Measurements from ENCODE around the gene MARS1.

The MARS1 gene

DNA sequence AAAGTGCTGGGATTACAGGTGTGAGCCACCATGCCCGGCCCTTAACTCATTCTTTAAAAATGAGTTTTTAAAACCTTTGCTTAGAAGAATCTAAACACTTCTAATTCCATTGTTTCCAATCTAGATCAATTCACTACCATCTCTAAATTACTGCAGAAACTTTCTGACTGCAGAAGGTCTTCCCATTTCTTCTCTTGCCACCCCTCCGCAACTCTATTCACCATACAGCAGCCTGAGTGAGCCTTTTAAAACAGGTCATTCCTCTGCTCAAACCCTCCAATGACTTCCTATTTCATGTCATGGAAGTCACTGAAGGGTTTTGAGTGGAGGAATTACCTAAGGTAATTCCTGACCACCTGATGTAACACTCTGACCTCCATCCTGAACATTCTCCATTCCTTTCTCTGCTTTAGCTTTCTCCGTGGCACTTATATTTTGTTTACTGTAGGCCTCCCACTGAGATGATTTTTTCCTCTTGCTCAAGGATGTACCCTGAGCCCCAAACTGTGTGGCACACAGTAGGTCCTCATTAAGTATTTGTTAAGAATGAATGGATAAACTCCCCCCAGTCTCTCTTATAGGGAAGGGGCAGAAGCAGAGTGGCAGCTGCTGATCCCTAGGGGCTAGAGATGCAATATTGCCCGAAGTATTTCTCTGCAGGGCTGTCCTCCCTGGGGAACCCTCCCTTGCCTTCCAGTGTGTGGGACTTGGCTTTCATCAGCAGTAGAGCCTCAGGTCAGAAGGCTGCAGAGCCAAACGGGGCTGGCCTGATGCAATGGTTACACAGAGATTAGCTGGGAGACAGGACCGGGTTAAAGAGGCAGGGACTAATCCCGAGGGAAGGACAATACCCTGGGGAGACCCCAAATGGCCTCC lies 31.3 kb downstream of the MARS1 start:
- DNase-seq, result no peak

DNA sequence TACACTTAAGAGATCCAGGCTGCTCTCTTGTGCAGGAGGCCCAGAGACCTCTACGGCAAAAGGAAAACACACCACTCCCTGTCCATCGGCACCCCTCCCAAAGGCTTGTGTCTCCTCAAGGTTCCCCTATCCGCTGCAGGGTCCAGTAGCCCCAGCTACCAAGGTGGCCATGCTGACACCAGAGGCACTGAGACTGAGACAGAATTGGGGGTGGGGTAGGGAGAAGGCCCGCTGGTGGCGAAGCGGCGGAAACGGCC lies 31.9 kb downstream of the MARS1 start:
- no peak for DNase-seq

DNA sequence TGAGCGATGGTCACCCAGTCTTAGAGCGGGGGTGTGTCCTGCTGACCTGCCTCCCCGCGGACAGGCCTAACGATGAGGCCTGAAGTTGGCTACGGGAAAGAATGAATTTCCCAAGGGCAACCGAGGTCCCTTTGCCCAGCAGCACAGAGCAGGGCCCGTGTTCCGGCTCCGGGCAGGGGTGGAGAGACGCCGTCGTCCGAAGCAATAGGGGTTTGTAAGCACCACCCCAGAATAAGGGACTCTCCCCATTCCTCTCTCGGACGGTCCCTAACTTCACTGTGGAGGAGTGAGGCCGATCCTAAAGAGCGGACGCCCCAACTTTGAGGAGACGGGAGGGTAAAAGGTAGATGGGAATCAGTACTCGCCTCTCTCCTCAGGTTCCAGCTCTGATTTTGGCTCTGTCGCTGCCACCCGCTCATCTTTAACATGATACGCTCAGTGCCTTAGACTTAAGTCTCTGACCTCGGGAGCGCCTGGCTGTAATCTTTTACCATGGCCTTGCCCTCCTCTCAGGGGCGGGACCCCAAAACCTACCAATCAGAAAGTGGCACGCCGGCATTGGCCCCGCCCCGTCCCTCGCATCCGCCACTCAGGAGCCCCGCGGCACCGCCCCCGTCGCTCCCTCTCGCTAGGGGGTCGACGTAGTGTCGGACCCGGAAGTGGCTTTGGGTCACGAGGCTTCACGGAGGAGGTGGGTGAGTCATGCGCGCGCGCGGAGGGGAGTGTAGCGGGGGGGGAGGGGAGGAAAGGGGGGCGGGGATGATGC lies 32.4 kb downstream of the MARS1 start, which contains the start of gene DDIT3:
DDIT3 (minus strand) TSS at position 462 of the 766 bp plus-strand sequence. CDS start 3,108 bp downstream, outside the sequence.
- DNase-seq, result peak; percentile 99

DNA sequence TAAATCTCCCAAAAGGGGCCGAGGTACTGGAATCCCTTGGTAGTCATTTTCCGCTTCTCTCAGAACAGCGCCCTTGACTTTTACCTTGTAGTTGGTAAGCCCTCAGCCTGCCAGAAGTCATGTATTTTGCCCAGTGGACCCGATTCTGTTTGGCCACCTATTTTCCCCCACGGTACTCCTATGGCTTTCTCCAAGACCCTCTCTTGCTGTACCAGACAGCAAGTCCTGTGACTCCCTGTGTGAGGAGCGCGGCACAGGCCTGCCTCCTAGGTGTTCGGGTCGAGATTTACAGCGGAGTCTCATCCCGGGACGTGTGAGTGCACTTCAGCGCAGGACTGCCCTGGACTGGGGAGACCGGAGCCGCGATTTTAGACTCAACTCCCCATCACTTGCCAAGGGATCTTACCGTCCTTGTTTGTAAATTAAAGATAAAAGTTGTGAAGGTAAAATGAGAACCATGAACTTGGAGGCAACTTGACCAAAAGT lies 33.7 kb downstream of the MARS1 start:
- DNase-seq, result no peak

DNA sequence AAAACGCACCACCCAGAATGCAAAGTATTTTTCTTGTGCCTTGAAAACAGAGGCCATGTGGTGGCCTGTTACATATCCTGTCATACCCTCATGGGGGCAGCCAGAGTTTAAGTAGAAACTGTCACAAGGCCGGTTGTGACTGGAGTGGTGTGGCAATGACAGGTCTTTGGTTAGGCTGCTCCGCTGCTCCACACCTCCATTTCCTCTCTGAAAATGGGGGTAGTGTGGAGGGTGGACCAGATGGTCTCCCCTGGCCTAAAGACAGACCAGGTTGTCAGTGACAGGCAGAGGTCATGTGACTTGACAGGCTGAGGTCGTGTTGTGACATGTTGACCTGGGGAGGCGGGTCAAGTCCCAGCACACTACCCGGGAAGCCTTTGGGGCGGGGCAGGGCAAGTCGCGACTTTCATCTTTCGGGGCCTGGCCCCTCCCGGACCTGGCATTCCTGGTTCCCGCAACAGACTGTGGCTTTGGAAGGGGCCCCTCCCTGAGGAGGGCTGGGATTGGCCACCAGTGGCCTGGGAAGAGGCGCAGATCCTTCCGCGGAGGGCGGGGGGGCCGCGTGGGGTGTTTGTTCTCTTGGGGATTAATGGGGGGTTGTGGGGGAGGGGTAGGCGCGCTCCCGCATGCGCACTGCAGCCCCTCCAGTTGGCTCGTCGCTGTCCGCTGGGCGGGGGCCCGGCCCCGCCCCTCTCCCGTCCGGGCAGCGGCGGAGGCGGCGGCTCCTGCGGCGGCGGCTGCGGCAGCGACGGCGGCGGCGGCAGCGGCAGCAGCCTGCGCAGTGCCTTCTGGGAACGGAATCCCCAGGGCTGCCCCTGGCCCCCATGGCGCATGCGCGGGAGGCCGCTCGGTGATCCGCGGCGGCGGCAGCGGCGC lies 34.4 kb downstream of the MARS1 start, which contains the start of gene MBD6:
MBD6 (plus strand) TSS at position 814 of the 876 bp plus-strand sequence. CDS start 1,480 bp downstream, outside the sequence.
- DNase-seq, result peak; percentile 86

DNA sequence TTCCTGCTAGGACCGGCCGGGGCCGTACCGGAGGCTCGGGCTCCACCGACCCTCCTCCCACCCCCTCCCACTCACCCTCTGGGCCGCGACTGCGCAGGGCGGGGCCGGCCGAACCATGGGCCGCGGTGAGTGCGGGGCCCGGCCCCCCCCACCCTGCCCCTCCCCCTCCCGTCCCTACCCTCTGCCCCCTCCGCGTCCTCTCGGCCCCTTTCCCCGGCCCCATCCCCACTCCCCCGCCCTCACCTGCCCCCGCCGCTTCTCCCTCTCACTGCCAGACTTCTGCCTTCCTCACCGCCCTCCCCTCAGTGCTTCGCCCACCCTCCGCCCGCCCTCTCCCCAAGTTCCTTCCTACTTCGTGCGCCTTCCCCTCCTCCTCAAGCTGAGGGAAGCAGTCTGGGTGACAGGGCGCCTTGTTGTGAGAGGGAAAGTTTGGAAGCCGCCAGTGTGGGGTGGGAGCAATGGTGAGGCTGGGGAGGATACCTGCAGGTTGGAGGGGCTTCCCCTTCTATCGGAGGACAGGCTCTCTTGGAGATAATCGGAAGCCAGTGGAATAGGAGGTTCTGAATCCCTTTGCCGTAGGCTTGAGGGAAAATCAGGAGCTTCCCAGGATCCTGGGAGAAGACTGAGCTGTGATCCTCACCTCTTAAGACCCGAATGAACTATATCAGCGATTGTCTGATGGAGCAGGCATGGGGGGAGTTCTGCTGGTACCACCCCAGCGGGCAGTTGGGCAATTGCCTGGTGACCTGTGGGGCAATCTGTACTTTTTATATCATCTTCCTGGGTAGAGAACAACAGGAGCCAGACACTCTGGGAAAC lies 35.2 kb downstream of the MARS1 start:
- DNase-seq, result peak; percentile 52

DNA sequence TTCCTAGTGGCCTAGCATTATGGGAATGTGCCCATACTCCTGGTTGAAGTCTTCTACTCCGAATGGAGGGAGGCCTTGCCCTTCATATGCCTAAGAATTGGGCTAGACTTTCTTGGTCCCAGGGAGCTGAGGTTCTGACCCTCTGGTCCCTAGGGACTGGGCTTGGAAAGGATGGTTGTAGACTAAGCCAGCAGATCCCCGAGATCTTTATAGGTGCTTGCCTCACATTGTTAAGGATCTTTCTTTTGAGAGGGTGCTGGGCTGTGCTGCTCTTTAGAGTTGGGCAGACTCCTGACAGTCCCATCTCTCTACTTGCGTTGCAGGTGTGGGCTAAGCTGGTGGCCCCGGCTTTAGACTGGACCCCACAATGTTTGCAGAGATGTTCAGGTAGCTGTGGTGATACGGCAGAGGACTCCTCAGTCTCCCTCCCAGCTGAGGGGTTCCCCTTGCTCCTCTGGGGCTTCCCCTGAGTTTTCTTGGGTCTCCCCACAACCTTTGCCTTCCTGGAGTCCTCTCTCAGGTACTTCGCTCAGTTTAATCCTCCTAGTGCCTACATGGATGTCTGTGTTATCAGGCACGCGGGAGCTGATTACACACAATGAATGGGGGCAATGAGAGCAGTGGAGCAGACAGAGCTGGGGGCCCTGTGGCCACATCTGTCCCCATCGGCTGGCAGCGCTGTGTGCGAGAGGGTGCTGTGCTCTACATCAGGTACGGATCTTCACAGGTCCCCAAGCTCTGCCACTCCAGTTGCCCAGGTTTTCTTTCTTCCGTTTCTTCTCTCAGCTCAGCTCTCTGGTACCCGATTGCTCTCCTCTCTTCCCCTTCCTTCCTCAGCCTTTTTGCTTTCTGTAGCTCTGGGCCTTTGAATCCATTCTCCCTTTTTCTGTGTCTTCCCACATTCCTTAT lies 36.1 kb downstream of the MARS1 start:
- DNase-seq, result no peak

DNA sequence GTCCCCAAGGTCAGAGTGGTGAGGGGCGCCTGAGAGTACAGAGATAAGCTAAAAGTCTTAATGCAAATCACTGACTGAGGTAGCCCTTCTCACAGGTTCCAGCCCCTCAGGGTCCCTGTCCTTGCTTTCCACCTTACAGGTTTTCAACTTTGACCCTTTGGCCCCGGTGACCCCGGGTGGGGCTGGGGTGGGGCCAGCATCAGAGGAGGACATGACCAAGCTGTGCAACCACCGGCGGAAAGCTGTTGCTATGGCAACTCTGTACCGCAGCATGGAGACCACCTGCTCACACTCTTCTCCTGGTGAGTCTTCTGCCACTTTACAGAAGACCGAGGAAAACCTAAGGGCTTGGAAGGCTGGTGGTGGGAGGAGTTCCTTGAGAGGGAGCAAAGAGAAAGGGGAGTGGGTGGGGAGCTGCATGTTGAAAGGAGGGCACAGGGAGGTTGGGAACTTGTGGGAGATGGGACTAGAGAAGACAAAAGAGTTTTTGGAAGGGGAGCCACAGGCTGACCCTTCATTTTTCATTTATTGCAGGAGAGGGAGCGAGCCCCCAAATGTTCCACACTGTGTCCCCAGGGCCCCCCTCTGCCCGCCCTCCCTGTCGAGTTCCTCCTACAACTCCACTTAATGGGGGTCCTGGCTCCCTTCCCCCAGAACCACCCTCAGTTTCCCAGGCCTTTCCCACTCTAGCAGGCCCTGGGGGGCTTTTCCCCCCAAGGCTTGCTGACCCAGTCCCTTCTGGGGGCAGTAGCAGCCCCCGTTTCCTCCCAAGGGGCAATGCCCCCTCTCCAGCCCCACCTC lies 37.1 kb downstream of the MARS1 start:
- no peak for DNase-seq

DNA sequence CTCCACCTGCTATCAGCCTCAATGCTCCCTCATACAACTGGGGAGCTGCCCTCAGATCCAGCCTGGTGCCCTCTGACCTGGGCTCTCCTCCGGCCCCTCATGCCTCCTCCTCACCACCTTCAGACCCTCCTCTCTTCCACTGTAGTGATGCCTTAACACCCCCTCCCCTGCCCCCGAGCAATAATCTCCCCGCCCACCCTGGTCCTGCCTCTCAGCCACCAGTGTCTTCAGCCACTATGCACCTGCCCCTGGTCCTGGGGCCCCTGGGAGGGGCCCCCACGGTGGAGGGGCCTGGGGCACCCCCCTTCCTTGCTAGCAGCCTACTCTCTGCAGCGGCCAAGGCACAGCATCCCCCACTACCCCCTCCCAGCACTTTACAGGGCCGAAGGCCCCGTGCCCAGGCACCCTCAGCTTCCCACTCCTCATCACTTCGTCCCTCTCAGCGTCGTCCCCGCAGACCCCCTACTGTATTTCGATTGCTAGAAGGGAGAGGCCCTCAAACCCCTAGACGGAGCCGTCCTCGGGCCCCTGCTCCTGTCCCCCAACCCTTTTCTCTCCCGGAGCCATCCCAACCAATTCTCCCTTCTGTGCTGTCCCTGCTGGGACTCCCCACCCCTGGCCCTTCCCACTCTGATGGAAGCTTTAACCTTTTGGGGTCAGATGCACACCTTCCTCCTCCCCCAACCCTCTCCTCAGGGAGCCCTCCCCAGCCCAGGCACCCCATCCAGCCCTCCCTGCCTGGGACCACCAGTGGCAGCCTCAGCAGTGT lies 37.9 kb downstream of the MARS1 start:
- DNase-seq, result no peak

DNA sequence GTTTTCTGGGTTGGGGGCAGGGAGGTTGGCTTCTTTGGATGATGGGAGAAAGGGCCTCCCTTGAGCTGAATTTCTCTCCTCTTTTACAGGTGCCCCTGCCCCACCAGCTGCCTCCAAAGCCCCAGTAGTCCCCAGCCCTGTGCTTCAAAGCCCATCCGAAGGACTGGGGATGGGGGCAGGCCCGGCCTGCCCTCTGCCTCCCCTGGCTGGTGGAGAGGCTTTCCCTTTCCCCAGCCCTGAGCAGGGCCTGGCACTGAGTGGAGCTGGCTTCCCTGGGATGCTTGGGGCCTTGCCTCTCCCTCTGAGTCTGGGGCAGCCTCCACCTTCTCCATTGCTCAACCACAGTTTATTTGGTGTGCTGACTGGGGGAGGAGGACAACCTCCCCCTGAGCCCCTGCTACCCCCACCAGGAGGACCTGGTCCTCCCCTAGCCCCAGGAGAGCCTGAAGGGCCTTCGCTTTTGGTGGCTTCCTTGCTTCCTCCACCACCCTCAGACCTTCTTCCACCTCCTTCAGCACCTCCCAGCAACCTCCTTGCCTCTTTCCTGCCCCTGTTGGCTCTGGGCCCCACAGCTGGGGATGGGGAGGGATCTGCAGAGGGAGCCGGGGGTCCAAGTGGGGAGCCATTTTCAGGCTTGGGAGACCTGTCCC lies 38.7 kb downstream of the MARS1 start:
- DNase-seq, result no peak

DNA sequence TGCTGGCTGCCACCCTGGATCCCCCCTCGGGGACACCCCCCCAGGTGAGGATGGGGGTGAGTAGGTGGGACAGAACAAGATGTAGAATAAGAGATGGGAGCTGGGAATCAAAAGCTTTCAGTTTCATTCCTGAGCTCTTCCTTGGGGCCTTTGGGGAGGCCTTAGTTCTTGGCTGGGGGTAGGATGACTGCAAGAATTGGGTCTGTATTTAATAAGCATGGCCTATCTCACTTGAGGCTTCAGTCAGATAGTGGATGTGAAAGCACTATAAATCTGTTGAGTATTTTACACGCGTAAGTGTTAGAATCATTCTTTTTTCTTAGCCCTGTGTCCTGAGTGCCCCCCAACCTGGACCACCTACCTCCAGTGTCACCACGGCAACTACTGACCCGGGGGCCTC lies 39.3 kb downstream of the MARS1 start:
- no peak for DNase-seq

DNA sequence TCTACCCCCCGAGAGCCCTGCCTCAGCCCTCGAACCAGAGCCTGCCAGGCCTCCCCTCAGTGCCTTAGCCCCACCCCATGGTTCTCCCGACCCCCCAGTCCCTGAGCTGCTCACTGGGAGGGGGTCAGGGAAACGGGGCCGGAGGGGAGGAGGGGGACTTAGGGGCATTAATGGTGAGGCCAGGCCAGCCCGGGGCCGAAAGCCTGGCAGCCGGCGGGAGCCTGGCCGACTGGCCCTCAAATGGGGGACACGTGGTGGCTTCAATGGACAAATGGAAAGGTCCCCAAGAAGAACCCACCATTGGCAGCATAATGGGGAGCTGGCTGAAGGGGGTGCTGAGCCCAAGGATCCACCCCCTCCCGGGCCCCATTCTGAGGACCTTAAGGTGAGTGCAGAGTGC lies 40.3 kb downstream of the MARS1 start:
- no peak for DNase-seq

DNA sequence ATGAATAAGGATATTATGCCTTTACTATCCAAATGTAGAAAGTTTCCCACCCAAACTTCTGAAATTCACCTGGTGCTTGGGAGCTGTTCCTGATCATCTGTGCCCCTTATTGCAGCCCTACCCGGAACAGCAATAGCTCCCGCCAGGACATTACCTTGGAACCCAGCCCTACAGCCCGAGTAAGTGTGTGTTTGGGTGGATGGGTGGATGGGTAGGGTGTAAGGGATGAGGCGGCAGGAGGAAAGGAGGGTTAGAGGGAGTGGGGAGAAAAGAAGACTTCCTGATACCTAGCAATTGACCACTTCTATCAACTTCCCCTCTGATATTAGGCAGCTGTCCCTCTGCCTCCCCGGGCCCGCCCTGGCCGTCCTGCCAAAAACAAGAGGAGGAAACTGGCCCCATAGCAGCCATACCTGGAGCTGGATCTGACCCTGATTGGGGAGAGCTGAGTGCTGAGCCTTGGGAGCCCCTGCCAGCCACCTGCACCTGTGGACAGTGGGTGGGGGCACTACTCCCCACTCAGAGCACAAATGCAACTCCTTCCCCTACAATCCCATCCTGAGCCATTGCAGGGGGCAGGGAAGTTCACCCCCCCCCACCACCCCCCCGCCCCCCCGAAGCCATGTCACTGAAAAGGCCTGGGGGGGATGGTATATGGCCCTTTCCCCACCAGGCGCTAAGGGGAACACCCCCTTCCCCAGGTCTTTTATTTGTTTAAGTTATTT lies 41.1 kb downstream of the MARS1 start:
- DNase-seq, result no peak

DNA sequence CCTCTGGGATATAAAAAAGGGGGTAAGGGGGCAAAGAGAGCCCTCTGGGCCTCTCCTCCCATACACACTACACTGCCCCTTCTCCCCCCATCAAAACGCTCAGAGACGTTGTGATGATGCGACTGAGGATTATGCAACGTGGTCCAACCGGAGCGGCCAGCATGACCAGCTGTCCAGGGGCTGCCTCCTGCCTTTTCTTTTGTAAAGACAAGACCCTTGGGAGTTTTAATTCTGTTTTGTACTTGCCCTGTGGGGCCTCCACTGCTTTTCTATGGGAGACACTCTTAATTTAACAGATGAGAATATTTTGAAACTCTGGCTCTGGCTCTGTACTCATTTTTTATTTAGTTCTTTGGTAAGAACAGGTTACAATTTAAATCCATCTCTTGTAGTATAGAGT lies 42.0 kb downstream of the MARS1 start:
- no peak for DNase-seq

DNA sequence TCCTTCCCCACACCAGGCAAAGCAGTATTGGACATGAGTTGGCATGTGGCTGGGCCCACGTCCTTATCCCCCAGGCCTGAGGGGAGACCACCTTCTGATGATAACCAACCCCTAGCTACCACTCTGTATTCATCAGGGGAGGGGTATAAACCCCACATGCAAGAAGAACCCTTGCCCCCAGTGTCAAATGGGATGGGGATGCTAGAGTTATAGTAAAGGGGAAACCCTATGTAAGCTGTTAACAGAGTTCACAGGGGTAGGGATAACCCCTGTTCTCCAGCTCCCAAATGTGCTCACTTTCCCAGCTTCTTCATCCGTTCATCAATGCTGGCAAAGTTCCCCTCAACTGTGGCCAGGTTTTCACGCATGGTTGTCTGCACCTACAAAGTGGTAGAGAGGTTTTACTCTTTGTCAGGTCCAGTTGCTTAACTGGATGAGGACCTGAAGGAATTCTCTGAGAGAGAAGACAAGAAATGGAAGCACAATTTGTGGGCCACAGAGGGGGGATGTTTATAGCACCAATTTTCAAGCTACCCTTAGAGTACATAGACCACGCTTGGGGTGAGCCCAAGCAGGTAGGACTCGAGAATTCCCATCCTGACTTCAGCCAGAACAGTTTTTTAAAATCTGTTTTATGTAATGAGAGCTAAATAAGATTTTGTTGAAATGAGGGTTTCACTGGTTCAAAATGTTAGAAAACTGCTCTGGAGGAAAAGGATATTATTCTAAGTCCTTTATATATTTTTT lies 42.7 kb downstream of the MARS1 start:
- DNase-seq, result no peak

DNA sequence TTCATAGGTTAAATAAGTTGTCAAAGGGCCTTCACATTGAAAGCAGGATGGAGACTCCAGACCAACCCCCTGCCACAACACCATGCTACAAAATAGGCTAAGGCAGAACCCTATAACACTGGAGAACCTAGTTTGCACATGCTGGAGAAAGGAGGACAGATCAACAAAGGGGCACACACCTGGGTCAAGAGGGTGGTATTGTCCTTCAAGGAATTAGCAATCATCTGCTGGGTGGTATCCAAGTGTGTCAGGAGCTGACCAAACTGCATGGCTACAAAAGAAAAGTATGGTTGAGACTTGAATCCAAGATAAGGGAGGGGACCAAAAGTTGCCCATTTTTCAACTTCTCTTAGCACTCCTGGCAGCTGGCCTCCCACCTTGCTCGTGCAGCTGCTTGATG lies 44.0 kb downstream of the MARS1 start:
- DNase-seq, result no peak

DNA sequence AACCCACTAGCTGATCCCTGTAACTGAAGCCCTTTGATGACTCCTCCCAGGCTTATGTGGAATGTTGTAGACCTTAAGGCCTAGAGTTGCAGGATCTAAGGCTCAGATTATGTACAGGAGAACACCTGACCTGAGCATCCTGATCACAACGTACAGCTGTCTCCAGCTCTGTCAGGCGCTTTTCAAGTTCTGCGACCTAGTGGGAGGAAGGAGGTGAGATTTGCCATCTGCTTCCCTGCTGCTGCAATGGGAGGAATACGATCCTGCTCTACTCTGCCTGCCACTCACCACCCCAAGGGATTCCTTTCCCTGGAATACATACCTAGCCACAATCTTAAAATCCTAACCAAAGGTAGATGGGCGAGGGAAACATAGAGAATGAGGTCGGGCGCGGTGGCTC lies 45.2 kb downstream of the MARS1 start:
- no peak for DNase-seq

Data from stimulated activated CD4-positive, alpha-beta T cell treated with anti-CD3 and anti-CD28 coated beads, Interleukin-12 subunit alpha, Interleukin-12 subunit beta, amount 100 ng/mL, for 4 hours (primary cell).